Fibroblast of the aortic adventitia (primary cell): ENCODE data around the gene PRELID2. TPM values are rescaled to one million over a fixed set of nuclear protein-coding genes. Genes with fewer than 3 reads are reported as not detected.

ENCODE experiments used
- DNase-seq: peaks from one replicate; pipeline ENCODE4 v3.0.0-alpha.2; 2010; ENCODE audit warnings: low read depth
- H3K4me3 ChIP-seq: 2 replicates; pipeline ENCODE4 v1.5.1; 2011; ENCODE audit warnings: low read depth, mild to moderate bottlenecking, control low read depth, low read length, moderate library complexity
- total RNA-seq: library from RNA; depleted of rRNA; stranded (reverse); fragments of >200 nt; gene quantifications from 2 replicates; pipeline ENCODE4 v1.2.3, GENCODE V29; 2012; ENCODE audit warnings: low replicate concordance
- TF ChIP-seq, protein P1 (sequence below): IDR thresholded peaks from 2 replicates; pipeline ENCODE4 v1.5.1; 2011; ENCODE audit warnings: mild to moderate bottlenecking, low read length, control low read depth, inconsistent platforms; ENCODE audit not compliant: insufficient read depth

Gene PRELID2
- total RNA-seq, 1 donor = 35.4 TPM

DNA sequence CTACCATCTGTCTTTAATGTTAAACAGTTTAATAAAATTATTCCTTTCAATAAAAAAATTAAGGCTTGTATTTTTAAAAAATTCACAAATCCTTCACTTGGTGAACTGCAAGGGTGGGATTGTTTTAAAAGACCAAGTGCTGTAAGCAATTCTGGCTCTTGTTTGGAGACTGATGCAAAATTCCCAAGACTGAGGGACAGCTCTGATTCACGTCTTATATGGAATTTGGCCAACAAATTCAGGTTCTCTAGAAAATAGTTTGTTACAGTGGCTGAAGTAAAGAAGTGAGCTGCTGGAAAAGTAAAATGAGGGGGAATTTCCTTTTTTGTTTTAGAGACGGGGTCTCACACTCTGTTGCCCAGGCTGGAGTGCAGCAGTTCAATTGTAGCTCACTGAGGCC, 58.3 kb downstream of the PRELID2 start:
- no peak overlapping the region for H3K4me3 ChIP-seq
- TF ChIP-seq, protein P1, sequence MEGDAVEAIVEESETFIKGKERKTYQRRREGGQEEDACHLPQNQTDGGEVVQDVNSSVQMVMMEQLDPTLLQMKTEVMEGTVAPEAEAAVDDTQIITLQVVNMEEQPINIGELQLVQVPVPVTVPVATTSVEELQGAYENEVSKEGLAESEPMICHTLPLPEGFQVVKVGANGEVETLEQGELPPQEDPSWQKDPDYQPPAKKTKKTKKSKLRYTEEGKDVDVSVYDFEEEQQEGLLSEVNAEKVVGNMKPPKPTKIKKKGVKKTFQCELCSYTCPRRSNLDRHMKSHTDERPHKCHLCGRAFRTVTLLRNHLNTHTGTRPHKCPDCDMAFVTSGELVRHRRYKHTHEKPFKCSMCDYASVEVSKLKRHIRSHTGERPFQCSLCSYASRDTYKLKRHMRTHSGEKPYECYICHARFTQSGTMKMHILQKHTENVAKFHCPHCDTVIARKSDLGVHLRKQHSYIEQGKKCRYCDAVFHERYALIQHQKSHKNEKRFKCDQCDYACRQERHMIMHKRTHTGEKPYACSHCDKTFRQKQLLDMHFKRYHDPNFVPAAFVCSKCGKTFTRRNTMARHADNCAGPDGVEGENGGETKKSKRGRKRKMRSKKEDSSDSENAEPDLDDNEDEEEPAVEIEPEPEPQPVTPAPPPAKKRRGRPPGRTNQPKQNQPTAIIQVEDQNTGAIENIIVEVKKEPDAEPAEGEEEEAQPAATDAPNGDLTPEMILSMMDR = no peak
- DNase-seq = peak; percentile 64

GRCh38 chr5:145775893-145776444, 59.2 kb downstream of the PRELID2 start:
- no peak overlapping the region for H3K4me3 ChIP-seq
- TF ChIP-seq, protein P1 = no peak
- DNase-seq = peak; percentile 93

GRCh38 chr5:145775411-145775810, 59.7 kb downstream of the PRELID2 start:
- H3K4me3 ChIP-seq = no peak overlapping the region
- TF ChIP-seq, protein P1 = no peak
- peak; percentile 39 for DNase-seq

GRCh38 chr5:145774442-145774841, 60.7 kb downstream of the PRELID2 start:
- TF ChIP-seq, protein P1 = no peak
- DNase-seq = no peak
- no peak overlapping the region for H3K4me3 ChIP-seq

GRCh38 chr5:145772466-145772865, 62.7 kb downstream of the PRELID2 start:
- no peak for DNase-seq
- TF ChIP-seq, protein P1 = no peak
- H3K4me3 ChIP-seq = no peak overlapping the region

DNA sequence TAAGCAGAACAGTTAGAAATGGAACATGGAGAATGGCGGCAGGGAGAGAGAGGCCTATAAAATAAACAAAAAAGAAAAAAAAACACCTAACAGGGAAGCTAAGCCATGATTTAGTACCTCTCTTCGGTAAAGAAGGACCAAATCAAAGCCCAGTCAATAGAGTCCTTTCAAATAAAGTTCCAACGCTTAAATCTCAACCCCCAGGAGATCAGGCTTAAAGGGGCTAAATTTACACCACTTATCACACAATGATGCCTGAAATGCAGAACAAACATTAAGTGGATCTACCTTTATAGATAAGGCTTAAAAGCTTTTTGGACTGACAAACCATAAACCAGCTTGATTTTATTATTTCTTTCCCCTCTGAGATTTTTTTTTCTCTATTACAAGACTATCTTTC, 66.3 kb downstream of the PRELID2 start:
- TF ChIP-seq, protein P1 = no peak
- no peak for DNase-seq
- H3K4me3 ChIP-seq = no peak overlapping the region

GRCh38 chr5:145764325-145764724, 70.8 kb downstream of the PRELID2 start:
- TF ChIP-seq, protein P1 = no peak
- DNase-seq = no peak
- no peak overlapping the region for H3K4me3 ChIP-seq
